ENCODE measurements around the gene FAM53B.

GRCh38 chr10:124595143-124595883 is 148.9 kb downstream of the FAM53B start:
- no peak for TF ChIP-seq CTCF (conservative IDR thresholded peaks at IDR 0.05; ENCODE audit: low read depth, low read length)
- no peak for TF ChIP-seq EZH2 (IDR thresholded peaks at IDR 0.05; ENCODE audit: borderline replicate concordance, low read depth, low read length, poor library complexity, severe bottlenecking)

All from A673 (cell line).